PFSK-1 (cell line): ENCODE data around the gene HIC1.

Experiments
- FOXP2 ChIP-seq: optimal IDR thresholded peaks from 2 replicates; pipeline ENCODE3; 2011; ENCODE audit warnings: borderline replicate concordance, control low read depth, inconsistent platforms; ENCODE audit not compliant: insufficient read depth; ENCODE audit errors: extremely low read length, extremely low read depth
- POLR2AphosphoS5 ChIP-seq: IDR thresholded peaks from 2 replicates; pipeline ENCODE4 v1.6.1; 2012; ENCODE audit warnings: low read depth, mild to moderate bottlenecking, control low read depth, low read length, moderate library complexity
- SIN3A ChIP-seq: IDR thresholded peaks from 2 replicates; pipeline ENCODE4 v1.6.1; 2012; ENCODE audit warnings: mild to moderate bottlenecking, low read length, moderate library complexity, borderline replicate concordance; ENCODE audit not compliant: insufficient read depth
- TAF1 ChIP-seq: IDR thresholded peaks from 2 replicates; pipeline ENCODE4 v1.6.1; 2012; ENCODE audit warnings: low read length, control low read depth, borderline replicate concordance; ENCODE audit not compliant: insufficient read depth
- TF ChIP-seq, protein P1 (sequence below), 2 experiments: IDR thresholded peaks; 2 replicates each; pipeline versions ENCODE4 v1.6.1 to v1.8.0; 2011 to 2012; ENCODE audit warnings: low read depth in 2 of 2, low read length in 2 of 2, control low read depth in 1 of 2, inconsistent platforms in 1 of 2, mild to moderate bottlenecking in 1 of 2, moderate library complexity in 1 of 2; ENCODE audit not compliant: insufficient read depth in 1 of 2

DNA sequence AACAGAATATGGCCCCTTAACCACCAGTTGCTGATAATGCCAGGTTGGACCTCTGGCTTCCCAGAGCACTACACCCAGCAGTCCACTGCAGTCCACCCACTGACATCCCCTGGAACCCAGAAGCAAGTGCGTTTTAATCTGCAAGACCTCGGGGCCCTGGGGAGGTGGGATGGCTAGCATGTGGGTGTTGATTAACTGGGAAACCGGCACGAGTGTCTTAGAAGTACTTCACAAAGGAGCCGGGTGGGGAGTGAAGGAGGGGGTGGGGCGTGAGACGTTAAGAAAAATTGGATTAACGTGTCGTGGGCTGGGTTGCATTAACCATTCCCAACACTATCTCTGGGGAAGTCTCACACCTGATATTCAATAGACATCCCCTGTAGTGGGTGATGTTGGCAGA lies 6.1 kb upstream of the HIC1 start:
- TF ChIP-seq POLR2AphosphoS5 (no peak), TAF1 (no peak), FOXP2 (no peak), SIN3A (no peak)
- TF ChIP-seq, protein P1, sequence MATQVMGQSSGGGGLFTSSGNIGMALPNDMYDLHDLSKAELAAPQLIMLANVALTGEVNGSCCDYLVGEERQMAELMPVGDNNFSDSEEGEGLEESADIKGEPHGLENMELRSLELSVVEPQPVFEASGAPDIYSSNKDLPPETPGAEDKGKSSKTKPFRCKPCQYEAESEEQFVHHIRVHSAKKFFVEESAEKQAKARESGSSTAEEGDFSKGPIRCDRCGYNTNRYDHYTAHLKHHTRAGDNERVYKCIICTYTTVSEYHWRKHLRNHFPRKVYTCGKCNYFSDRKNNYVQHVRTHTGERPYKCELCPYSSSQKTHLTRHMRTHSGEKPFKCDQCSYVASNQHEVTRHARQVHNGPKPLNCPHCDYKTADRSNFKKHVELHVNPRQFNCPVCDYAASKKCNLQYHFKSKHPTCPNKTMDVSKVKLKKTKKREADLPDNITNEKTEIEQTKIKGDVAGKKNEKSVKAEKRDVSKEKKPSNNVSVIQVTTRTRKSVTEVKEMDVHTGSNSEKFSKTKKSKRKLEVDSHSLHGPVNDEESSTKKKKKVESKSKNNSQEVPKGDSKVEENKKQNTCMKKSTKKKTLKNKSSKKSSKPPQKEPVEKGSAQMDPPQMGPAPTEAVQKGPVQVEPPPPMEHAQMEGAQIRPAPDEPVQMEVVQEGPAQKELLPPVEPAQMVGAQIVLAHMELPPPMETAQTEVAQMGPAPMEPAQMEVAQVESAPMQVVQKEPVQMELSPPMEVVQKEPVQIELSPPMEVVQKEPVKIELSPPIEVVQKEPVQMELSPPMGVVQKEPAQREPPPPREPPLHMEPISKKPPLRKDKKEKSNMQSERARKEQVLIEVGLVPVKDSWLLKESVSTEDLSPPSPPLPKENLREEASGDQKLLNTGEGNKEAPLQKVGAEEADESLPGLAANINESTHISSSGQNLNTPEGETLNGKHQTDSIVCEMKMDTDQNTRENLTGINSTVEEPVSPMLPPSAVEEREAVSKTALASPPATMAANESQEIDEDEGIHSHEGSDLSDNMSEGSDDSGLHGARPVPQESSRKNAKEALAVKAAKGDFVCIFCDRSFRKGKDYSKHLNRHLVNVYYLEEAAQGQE (IDR thresholded peaks at IDR 0.05; ENCODE audit: insufficient read depth in 1 of 2, low read depth in 2 of 2, low read length in 2 of 2), result no peak
